WTC11 (cell line): ENCODE results near the gene BATF. TPM values are rescaled to one million over a fixed set of nuclear protein-coding genes. Genes with fewer than 3 reads are reported as not detected.

ENCODE experiments used
- ATAC-seq: fragments of 200-7000 bp; cut with Tn5 transposase; 2 replicates; pipeline ENCODE4 v1.10.0; 2021; ENCODE audit warnings: mild to moderate bottlenecking, moderate library complexity
- CTCF ChIA-PET: fragments of 300-600 bp; sonication (Branson Sonifier 250); formaldehyde crosslinking; loops from one replicate; lab custom pipeline; 2021; ENCODE audit warnings: antibody characterized with exemption; lab: Charles Lee
- POLR2A ChIA-PET: fragments of 350-600 bp; sonication (Branson Sonifier 250); formaldehyde crosslinking; loops from one replicate; lab custom pipeline; 2021; ENCODE audit warnings: antibody characterized with exemption; lab: Charles Lee
- DNase-seq: peaks from one replicate; pipeline ENCODE4 v3.0.0; 2021; ENCODE audit warnings: low spot score
- H3K27ac Mint-ChIP-seq: 2 replicates; pipeline ENCODE4 v1.8.0; 2021; ENCODE audit warnings: mixed read lengths
- H3K27me3 Mint-ChIP-seq: 2 replicates; pipeline ENCODE4 v1.8.0; 2021; ENCODE audit warnings: low read depth, mild to moderate bottlenecking, moderate library complexity, mixed read lengths
- H3K36me3 Mint-ChIP-seq: 2 replicates; pipeline ENCODE4 v1.8.0; 2021; ENCODE audit warnings: mixed read lengths
- H3K4me1 Mint-ChIP-seq: 2 replicates; pipeline ENCODE4 v1.8.0; 2022; ENCODE audit warnings: mixed read lengths
- H3K4me3 Mint-ChIP-seq: 2 replicates; pipeline ENCODE4 v1.8.0; 2021; ENCODE audit warnings: mild to moderate bottlenecking, moderate library complexity, mixed read lengths
- H3K9me3 Mint-ChIP-seq: 2 replicates; pipeline ENCODE4 v1.8.0; 2021; ENCODE audit warnings: mixed read lengths
- CREB1 ChIP-seq: sonication (generic); formaldehyde crosslinking; IDR thresholded peaks from 2 replicates; pipeline ENCODE4 v1.8.0; 2023; ENCODE audit warnings: mild to moderate bottlenecking, missing genetic modification reagents
- FOXK1 ChIP-seq: sonication (generic); formaldehyde crosslinking; IDR thresholded peaks from 2 replicates; pipeline ENCODE4 v1.8.0; 2022; ENCODE audit warnings: mild to moderate bottlenecking, moderate library complexity, missing genetic modification reagents
- JUN ChIP-seq: sonication (generic); formaldehyde crosslinking; IDR thresholded peaks from 2 replicates; pipeline ENCODE4 v1.8.0; 2023; ENCODE audit warnings: mild to moderate bottlenecking, missing genetic modification reagents
- MXD4 ChIP-seq: fragments of 250-450 bp; sonication (Bioruptor Pico); IDR thresholded peaks from 2 replicates; pipeline ENCODE4 v1.8.0; 2021; ENCODE audit warnings: mild to moderate bottlenecking, moderate library complexity, borderline replicate concordance
- MYBL2 ChIP-seq: sonication (generic); formaldehyde crosslinking; IDR thresholded peaks from 2 replicates; pipeline ENCODE4 v1.8.1; 2023; ENCODE audit warnings: mild to moderate bottlenecking, moderate library complexity, missing genetic modification reagents
- NR2C2 ChIP-seq: sonication (generic); formaldehyde crosslinking; IDR thresholded peaks from 2 replicates; pipeline ENCODE4 v1.8.0; 2022; ENCODE audit warnings: mild to moderate bottlenecking, missing genetic modification reagents
- SP1 ChIP-seq: sonication (generic); formaldehyde crosslinking; conservative IDR thresholded peaks from 2 replicates; pipeline ENCODE4 v1.8.1; 2022; ENCODE audit warnings: missing genetic modification reagents
- ZBTB21 ChIP-seq: sonication (generic); formaldehyde crosslinking; IDR thresholded peaks from 2 replicates; pipeline ENCODE4 v1.8.1; 2023; ENCODE audit warnings: mild to moderate bottlenecking, missing genetic modification reagents, borderline replicate concordance
- total RNA-seq: library from RNA; stranded (reverse); gene quantifications from 3 replicates; pipeline ENCODE4 v1.2.3, GENCODE V29; 2021
- TF ChIP-seq, protein P1 (sequence below): sonication (generic); formaldehyde crosslinking; IDR thresholded peaks from 2 replicates; pipeline ENCODE4 v1.8.0; 2022; ENCODE audit warnings: missing genetic modification reagents
- TF ChIP-seq, protein P2 (sequence below): sonication (generic); formaldehyde crosslinking; IDR thresholded peaks from 2 replicates; pipeline ENCODE4 v1.8.0; 2022; ENCODE audit warnings: mild to moderate bottlenecking, missing genetic modification reagents
- TF ChIP-seq, protein P3 (sequence below): fragments of 200-600 bp; IDR thresholded peaks from 2 replicates; pipeline ENCODE4 v1.8.0; 2022; ENCODE audit warnings: antibody characterized with exemption
- TF ChIP-seq, protein P4 (sequence below): sonication (generic); formaldehyde crosslinking; IDR thresholded peaks from 2 replicates; pipeline ENCODE4 v1.8.1; 2022; ENCODE audit warnings: mild to moderate bottlenecking, missing genetic modification reagents, moderate library complexity, borderline replicate concordance
- TF ChIP-seq, protein P5 (sequence below): sonication (generic); formaldehyde crosslinking; IDR thresholded peaks from 2 replicates; pipeline ENCODE4 v1.8.1; 2023; ENCODE audit warnings: mild to moderate bottlenecking, missing genetic modification reagents
- TF ChIP-seq, protein P6 (sequence below): sonication (generic); formaldehyde crosslinking; IDR thresholded peaks from 2 replicates; pipeline ENCODE4 v1.8.0; 2022; ENCODE audit warnings: mild to moderate bottlenecking, missing genetic modification reagents

Gene BATF
- total RNA-seq, 1 experiment from 2014 or later = not detected

DNA sequence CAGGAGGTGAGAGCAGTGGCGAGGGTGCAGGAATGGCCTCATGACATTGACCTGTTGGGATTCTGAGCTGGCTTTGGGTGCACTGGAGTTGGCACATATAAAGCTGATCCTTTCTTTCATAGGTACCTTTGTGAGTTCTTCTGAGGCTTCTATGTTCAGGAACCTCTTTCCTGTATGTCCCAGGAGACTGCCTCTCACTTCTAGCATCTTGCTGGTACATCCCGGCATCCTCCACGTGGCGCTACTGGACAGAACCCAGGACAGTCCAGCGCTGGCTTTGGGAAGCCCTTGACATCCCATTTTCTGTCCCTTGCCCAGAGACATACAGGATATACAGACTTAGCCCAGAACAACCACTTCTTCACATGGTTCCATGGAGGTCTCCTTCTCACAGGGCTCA, 44.4 kb upstream of the BATF start:
- TF ChIP-seq, protein P1, sequence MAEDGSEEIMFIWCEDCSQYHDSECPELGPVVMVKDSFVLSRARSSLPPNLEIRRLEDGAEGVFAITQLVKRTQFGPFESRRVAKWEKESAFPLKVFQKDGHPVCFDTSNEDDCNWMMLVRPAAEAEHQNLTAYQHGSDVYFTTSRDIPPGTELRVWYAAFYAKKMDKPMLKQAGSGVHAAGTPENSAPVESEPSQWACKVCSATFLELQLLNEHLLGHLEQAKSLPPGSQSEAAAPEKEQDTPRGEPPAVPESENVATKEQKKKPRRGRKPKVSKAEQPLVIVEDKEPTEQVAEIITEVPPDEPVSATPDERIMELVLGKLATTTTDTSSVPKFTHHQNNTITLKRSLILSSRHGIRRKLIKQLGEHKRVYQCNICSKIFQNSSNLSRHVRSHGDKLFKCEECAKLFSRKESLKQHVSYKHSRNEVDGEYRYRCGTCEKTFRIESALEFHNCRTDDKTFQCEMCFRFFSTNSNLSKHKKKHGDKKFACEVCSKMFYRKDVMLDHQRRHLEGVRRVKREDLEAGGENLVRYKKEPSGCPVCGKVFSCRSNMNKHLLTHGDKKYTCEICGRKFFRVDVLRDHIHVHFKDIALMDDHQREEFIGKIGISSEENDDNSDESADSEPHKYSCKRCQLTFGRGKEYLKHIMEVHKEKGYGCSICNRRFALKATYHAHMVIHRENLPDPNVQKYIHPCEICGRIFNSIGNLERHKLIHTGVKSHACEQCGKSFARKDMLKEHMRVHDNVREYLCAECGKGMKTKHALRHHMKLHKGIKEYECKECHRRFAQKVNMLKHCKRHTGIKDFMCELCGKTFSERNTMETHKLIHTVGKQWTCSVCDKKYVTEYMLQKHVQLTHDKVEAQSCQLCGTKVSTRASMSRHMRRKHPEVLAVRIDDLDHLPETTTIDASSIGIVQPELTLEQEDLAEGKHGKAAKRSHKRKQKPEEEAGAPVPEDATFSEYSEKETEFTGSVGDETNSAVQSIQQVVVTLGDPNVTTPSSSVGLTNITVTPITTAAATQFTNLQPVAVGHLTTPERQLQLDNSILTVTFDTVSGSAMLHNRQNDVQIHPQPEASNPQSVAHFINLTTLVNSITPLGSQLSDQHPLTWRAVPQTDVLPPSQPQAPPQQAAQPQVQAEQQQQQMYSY (CRISPR knock-in tag) = no peak
- TF ChIP-seq FOXK1 (CRISPR knock-in tag) = no peak
- no peak for TF ChIP-seq JUN (CRISPR knock-in tag)
- TF ChIP-seq NR2C2 (CRISPR knock-in tag) = no peak
- TF ChIP-seq, protein P2, sequence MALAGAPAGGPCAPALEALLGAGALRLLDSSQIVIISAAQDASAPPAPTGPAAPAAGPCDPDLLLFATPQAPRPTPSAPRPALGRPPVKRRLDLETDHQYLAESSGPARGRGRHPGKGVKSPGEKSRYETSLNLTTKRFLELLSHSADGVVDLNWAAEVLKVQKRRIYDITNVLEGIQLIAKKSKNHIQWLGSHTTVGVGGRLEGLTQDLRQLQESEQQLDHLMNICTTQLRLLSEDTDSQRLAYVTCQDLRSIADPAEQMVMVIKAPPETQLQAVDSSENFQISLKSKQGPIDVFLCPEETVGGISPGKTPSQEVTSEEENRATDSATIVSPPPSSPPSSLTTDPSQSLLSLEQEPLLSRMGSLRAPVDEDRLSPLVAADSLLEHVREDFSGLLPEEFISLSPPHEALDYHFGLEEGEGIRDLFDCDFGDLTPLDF (CRISPR knock-in tag) = no peak
- TF ChIP-seq, protein P3, sequence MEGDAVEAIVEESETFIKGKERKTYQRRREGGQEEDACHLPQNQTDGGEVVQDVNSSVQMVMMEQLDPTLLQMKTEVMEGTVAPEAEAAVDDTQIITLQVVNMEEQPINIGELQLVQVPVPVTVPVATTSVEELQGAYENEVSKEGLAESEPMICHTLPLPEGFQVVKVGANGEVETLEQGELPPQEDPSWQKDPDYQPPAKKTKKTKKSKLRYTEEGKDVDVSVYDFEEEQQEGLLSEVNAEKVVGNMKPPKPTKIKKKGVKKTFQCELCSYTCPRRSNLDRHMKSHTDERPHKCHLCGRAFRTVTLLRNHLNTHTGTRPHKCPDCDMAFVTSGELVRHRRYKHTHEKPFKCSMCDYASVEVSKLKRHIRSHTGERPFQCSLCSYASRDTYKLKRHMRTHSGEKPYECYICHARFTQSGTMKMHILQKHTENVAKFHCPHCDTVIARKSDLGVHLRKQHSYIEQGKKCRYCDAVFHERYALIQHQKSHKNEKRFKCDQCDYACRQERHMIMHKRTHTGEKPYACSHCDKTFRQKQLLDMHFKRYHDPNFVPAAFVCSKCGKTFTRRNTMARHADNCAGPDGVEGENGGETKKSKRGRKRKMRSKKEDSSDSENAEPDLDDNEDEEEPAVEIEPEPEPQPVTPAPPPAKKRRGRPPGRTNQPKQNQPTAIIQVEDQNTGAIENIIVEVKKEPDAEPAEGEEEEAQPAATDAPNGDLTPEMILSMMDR = no peak
- TF ChIP-seq MXD4 = no peak
- TF ChIP-seq, protein P4, sequence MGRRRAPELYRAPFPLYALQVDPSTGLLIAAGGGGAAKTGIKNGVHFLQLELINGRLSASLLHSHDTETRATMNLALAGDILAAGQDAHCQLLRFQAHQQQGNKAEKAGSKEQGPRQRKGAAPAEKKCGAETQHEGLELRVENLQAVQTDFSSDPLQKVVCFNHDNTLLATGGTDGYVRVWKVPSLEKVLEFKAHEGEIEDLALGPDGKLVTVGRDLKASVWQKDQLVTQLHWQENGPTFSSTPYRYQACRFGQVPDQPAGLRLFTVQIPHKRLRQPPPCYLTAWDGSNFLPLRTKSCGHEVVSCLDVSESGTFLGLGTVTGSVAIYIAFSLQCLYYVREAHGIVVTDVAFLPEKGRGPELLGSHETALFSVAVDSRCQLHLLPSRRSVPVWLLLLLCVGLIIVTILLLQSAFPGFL (CRISPR knock-in tag) = no peak
- TF ChIP-seq ZBTB21 (CRISPR knock-in tag) = no peak
- TF ChIP-seq MYBL2 (CRISPR knock-in tag) = no peak
- TF ChIP-seq, protein P5, sequence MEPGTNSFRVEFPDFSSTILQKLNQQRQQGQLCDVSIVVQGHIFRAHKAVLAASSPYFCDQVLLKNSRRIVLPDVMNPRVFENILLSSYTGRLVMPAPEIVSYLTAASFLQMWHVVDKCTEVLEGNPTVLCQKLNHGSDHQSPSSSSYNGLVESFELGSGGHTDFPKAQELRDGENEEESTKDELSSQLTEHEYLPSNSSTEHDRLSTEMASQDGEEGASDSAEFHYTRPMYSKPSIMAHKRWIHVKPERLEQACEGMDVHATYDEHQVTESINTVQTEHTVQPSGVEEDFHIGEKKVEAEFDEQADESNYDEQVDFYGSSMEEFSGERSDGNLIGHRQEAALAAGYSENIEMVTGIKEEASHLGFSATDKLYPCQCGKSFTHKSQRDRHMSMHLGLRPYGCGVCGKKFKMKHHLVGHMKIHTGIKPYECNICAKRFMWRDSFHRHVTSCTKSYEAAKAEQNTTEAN = no peak
- no peak overlapping the region; the same call in 1 of the 2 replicates for H3K27ac Mint-ChIP-seq
- no peak overlapping the region for H3K4me3 Mint-ChIP-seq
- H3K27me3 Mint-ChIP-seq = no peaks in the 10 kb centered on the region
- H3K9me3 Mint-ChIP-seq = peaks cover 11% of the 10 kb centered on the region
- no peak for ATAC-seq
- H3K36me3 Mint-ChIP-seq = no peaks in the 10 kb centered on the region
- ChIA-PET CTCF (interaction anchor here (2.7 kb wide), 2 partner anchors 11 to 169 kb away, joined by 9 to 14 read pairs; no protein-coding TSS in a partner anchor), POLR2A (no interaction called here)
- DNase-seq = no peak
- H3K4me1 Mint-ChIP-seq = peaks cover 33% of the 10 kb centered on the region

DNA sequence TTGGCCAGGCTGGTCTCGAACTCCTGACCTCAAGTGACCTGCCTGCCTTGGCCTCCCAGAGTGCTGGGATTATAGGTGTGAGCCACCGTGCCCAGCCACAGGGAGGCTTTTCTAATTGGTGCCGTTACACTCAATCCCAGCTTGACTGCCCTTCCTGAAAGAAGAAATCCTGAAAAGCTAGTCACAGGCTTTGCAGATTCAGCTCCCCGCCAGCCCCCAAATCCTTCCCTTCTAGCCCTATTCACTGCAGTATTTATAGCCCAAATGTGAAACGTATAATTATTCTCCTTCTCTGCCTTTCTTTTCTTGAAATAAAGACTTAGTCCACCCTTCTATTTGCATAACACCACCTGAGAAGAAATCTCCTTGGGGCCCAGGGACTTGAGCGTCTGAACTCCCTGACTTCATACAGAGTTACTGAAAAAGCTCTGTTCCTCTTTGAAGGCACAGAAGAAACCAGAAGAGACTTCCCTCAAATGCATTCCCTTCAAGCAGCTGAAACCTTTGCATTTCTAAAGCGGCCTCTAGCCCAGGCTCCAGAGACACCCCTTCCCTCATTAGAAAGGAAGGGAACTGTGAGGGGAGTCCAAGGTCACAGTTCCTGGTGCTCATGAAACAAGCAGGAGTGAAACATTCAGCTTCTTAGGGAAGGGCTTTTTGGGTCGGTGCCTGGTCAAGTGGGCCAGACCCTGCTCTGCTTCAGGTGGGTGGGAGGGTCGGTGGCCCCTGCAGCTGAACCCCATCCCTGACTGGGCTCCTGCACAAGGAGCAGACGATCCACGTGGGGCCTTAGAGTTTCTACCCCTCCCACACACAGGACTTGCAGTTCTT, 42.3 kb upstream of the BATF start:
- peak overlapping the region; percentile 96 for H3K27ac Mint-ChIP-seq
- H3K4me1 Mint-ChIP-seq = peaks cover 31% of the 10 kb centered on the region
- ATAC-seq (peak; percentile 87), DNase-seq (peak; percentile 25)
- ChIA-PET POLR2A (interaction anchor here (0.9 to 1.1 kb wide), 3 partner anchors 26 to 169 kb away, joined by 3 read pairs; no protein-coding TSS in a partner anchor), CTCF (interaction anchor here (1.0 to 2.3 kb wide), 11 partner anchors 9 to 176 kb away, joined by 3 to 31 read pairs (median 5); no protein-coding TSS in a partner anchor)
- H3K9me3 Mint-ChIP-seq = peaks cover 15% of the 10 kb centered on the region
- TF ChIP-seq CREB1 = no peak
- 0 out of 2 replicates have a peak, but pooled peaks have one; percentile 9 for TF ChIP-seq FOXK1 (CRISPR knock-in tag)
- TF ChIP-seq, protein P6, sequence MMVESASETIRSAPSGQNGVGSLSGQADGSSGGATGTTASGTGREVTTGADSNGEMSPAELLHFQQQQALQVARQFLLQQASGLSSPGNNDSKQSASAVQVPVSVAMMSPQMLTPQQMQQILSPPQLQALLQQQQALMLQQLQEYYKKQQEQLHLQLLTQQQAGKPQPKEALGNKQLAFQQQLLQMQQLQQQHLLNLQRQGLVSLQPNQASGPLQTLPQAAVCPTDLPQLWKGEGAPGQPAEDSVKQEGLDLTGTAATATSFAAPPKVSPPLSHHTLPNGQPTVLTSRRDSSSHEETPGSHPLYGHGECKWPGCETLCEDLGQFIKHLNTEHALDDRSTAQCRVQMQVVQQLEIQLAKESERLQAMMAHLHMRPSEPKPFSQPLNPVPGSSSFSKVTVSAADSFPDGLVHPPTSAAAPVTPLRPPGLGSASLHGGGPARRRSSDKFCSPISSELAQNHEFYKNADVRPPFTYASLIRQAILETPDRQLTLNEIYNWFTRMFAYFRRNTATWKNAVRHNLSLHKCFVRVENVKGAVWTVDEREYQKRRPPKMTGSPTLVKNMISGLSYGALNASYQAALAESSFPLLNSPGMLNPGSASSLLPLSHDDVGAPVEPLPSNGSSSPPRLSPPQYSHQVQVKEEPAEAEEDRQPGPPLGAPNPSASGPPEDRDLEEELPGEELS (CRISPR knock-in tag) = no peak
- TF ChIP-seq ZBTB21 (CRISPR knock-in tag) = no peak
- TF ChIP-seq SP1 = 0 out of 2 replicates have a peak, but pooled peaks have one; percentile 19
- no peaks in the 10 kb centered on the region for H3K27me3 Mint-ChIP-seq
- H3K4me3 Mint-ChIP-seq = peak overlapping the region; percentile 29
- H3K36me3 Mint-ChIP-seq = no peaks in the 10 kb centered on the region
